ENCODE data around the gene LRBA.
"Not testable (repeated sequence)": the region's sequence is repeated elsewhere in the genome, so short reads cannot be mapped to it uniquely, and the experiment has no call there.

LRBA gene

DNA sequence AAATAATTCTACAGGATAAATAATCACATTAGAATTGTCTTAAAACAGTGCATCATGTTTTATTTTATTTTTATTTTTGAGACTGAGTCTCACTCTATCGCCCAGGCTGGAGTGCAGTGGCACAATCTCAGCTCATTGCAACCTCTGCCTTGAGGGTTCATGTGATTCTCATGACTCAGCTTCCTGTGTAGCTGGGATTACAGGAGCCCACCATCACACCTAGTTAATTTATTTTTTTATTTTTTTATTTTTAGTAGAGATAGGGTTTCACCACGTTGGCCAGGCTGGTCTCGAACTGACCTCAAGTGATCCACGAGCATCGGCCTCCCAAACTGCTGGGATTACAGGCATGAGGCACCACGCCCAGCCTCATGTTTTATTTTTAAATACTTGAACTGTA lies 353.5 kb downstream of the LRBA start:
- not testable (repeated sequence) for DNase-seq (ENCODE audit: low spot score)

GRCh38 chr4:150658258-150658657 lies 356.8 kb downstream of the LRBA start:
- not testable (repeated sequence) for DNase-seq (ENCODE audit: low spot score)

DNA sequence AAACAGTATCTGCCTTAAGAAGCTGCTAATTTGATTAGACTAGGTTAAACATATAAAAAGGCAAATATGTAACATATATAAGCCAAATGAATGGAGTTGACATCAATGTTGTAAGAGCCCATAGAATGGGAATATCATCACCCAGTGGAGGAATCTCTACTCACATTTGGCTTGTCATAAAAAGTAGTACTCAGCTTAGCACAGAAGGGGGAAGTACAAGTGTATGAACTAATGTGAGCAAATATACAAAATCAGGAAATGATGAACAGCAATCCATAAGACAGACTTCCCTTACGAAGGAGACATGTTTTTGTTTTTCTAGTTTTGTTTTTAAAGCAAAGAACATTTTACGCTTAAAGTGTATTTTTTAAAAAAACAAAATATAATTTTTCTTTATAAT lies 358.2 kb downstream of the LRBA start:
- no peak for DNase-seq (ENCODE audit: low spot score)

DNA sequence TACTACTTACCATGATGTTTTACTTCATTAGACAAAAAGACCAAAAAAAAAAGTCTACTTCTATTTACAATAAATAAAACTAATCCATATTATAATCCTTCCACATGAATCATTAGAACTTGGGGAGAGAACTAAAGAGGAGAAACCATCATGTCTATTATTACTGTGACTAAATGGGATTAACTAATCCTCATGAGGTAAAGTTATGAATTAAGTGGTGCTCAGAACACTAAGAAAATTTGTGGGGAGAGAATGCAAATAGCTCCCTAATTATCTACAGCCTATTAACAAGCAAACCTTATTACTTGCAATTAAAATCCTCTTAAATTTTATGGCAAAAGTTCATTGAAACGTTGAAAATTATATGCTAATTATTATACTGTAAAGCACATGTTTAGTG lies 364.3 kb downstream of the LRBA start:
- no peak for DNase-seq (ENCODE audit: low spot score)

- no peak for DNase-seq (ENCODE audit: low spot score)
Observed at GRCh38 chr4:150648123-150648522, 367.0 kb downstream of the LRBA start.

- no peak for DNase-seq (ENCODE audit: low spot score)
Observed at GRCh38 chr4:150647008-150647407, 368.1 kb downstream of the LRBA start.

GRCh38 chr4:150641612-150642011 lies 373.5 kb downstream of the LRBA start:
- DNase-seq (ENCODE audit: low spot score) = no peak

GRCh38 chr4:150632639-150633038 lies 382.4 kb downstream of the LRBA start:
- no peak for DNase-seq (ENCODE audit: low spot score)

- DNase-seq (ENCODE audit: low spot score) = no peak
Observed at GRCh38 chr4:150628073-150628472, 387.0 kb downstream of the LRBA start.

DNA sequence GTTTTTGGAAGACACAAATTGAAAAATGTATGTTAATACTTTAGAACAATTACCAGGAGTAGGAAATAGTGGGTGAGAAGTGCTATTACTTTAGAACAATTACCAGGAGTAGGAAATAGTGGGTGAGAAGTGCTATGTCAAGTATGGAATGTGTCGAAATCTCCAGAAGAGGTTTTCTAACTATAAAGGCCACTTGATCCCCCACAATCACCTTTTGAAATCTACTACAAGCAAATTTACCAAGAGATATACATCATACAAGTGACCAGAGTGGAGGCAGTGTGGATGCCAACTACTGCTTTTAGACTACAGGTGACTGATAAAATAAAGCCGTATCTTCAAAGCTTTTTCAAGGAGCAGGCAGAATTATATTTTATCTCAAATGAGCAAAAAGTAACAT lies 390.1 kb downstream of the LRBA start:
- DNase-seq (ENCODE audit: low spot score) = no peak

DNA sequence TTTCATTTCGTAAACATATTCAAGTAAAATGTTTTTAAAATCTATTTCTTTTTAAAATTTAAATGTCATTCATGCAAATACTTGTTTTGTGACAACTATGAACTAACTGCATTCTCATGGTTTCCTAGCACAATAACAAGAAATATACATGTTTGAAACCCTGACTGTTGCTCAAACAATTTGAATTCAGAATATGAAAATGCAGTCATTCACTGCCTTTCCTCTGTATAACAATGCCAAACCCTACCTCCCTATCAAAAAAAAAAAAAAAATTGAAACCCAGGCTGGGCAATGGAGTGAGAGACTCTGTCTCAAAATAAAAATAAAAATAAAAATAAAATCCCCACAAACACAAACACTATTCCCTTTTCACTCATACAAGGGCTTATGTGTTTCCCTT lies 391.0 kb downstream of the LRBA start:
- DNase-seq (ENCODE audit: low spot score) = no peak

- DNase-seq (ENCODE audit: low spot score) = no peak
Observed at GRCh38 chr4:150619042-150619441, 396.0 kb downstream of the LRBA start.

- DNase-seq (ENCODE audit: low spot score) = no peak
Observed at GRCh38 chr4:150609131-150609530, 406.0 kb downstream of the LRBA start.

- DNase-seq (ENCODE audit: low spot score) = no peak
Observed at GRCh38 chr4:150600812-150601445, 414.2 kb downstream of the LRBA start.

DNA sequence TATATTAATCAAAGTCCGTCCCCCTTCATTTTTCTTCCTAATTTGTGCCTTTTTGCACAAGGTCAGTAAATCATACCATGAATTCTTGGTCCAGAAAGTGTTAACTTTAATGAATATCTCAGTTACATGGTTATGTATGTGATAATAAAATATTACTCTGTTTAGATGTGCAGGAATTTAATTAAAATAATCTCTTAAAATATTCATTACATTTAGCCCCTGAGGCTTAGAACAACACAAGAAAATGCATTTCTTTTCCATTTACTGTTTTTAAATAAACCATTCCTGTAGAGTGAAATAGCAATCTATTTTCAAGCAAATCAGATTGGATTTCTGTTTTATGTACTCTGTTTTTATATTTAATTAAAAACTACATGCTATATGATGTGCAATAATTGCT lies 415.5 kb downstream of the LRBA start:
- no peak for DNase-seq (ENCODE audit: low spot score)

- DNase-seq (ENCODE audit: low spot score) = no peak
Observed at GRCh38 chr4:150598909-150599308, 416.2 kb downstream of the LRBA start.

DNA sequence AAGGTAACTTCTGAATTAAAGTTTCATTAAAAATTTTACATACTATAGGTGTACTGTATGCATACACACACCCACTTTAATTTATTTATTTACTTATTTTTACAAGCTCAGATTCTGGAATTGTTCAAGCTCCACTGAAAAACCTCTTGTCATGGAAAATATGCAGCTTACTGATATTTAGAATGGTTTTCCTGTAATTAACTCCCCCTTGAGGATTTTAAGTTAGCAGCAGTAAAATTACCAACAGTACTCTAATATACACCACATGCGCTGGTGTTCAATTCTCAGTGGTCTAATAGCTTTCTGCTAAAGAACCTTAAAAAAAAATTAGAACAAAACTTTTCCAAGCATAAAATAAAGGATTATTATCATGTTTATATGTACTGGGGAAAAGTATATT lies 421.1 kb downstream of the LRBA start:
- DNase-seq (ENCODE audit: low spot score) = no peak

DNA sequence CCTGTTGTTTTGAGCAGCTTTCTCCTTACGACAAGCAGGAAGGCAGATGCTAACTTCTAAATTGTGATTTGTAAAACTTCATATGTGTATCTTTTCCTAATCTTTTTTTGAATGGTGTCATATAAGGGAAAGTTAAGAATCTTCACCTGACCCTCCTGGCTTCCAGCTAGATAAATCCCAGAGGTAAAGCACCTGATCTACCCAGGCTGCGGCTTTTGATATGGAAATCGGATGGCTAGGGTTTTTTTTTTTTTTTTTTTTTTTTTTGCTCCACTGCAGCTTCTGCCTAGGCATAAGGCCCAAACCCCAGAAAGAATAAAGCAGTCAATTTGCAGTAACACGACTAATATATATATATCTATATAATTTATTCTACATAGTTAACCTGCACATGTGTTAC lies 423.2 kb downstream of the LRBA start:
- no peak for DNase-seq (ENCODE audit: low spot score)

- DNase-seq (ENCODE audit: low spot score) = no peak
Observed at GRCh38 chr4:150591406-150591805, 423.7 kb downstream of the LRBA start.

DNA sequence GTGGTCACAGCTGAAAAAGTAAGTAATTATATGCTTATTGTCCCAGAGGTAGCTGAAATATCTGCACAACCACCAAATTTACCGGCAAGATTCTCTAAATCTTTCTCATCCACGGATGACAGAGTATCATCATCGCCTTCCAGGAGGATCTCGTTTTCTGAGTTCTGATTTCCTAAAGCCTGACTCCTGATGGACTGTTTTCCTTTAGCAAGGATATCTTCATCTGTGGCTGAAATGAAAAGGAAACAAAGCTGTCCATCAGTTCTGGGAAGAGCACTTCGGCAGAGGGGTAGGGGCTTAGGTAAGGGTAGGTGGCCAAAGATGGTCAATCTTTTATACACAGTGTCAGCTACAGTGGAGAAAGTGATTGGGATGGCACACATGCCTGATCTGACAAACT lies 424.5 kb downstream of the LRBA start:
- no peak for DNase-seq (ENCODE audit: low spot score)

DNA sequence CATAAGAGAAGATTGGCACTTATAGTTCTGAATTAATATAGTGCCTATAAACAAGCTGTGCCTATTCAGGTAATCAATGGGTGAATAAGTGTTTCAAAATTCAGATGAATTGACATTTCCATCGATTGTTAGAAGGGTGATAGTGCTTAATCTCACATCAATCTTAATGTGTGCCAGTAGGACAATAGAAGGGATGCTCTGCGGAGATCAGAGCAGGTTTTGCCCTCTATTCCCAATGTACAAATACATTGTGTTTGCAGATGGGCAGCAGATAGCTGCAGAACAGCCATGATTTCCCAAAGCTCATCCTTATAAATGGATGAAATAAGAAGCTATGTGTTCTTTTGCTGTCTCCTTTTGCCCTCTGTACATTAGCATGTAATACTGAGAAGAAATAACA lies 425.9 kb downstream of the LRBA start:
- DNase-seq (ENCODE audit: low spot score) = no peak

DNA sequence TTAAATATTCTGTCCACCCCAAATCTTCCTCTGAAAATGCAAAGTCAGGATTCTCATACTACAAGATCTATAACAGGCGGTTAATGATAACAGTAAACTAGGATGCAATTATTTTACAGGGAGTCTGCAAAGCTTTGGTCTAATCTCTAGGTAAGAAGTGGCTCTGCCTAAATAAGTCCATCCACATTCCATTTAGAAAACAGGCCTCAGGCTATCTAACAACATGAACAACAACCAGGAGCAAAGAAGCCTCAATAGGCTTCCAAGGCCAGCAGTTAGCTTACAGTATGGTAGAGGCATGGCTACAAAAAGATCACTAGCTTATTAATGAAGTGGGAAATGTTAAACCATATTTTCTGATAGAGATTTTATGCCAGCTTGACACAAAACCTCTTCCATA lies 426.8 kb downstream of the LRBA start:
- no peak for DNase-seq (ENCODE audit: low spot score)

GRCh38 chr4:150586162-150586810 lies 428.8 kb downstream of the LRBA start:
- no peak for DNase-seq (ENCODE audit: low spot score)

DNA sequence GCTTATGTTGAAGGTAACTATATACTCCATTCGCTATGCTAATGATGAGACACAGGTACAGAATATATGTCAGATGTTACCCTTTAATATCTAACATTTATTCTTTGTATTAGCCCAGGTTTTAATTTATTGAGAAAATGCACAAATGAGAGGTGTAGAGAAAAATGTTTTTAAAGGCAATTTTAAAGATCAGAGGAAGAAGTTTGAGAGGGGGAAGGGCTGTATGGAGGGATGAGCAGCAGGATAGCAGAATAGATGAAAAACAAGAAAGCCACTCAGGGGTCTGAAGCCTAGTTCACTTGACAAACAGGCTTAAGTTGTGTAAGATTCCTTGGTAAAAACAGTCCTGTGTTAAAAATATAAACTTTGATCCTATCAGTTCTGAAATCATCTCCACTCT lies 429.5 kb downstream of the LRBA start:
- no peak for DNase-seq (ENCODE audit: low spot score)

Data from AG08395 (cell line).